Thyroid gland (tissue), 4 donors: ENCODE results near the gene PILRA.

Experiments used
- POLR2A ChIP-seq, 2 donors: fragments of 450-650 bp; IDR thresholded peaks; one replicate each; pipeline ENCODE4 v1.6.1; 2017; ENCODE audit warnings: antibody characterized with exemption in 2 of 2, mild to moderate bottlenecking in 2 of 2, moderate library complexity in 1 of 2
- TF ChIP-seq, protein P1 (sequence below), 6 experiments: fragments of 200-600 bp in 3 of 6; fragments of 450-650 bp in 3 of 6; sonication (generic) in 3 of 6; IDR thresholded peaks; one replicate each; pipeline ENCODE4 v1.5.1; 2016 to 2019; ENCODE audit warnings: antibody characterized with exemption in 6 of 6, mild to moderate bottlenecking in 2 of 6, inconsistent platforms in 1 of 6, moderate library complexity in 1 of 6

DNA sequence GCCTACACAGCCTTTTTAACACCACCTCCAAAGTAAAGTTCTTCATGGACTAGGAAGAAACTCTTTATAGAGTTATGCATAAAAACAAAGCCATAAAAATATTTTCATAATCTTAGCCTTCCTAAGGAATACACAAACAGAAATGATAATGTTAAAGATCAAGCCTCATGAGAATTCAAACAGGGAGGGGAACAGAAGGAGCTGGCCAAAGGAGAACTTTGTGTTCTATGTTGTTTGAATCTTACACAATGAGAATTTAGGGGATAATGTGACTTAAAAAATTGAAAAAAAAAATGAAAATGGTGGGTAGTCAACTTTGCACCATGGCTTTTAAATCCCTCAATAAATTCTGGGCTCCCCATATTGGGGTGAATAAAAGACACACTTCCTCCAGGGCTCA lies 24.5 kb upstream of the PILRA start:
- TF ChIP-seq, protein P1, sequence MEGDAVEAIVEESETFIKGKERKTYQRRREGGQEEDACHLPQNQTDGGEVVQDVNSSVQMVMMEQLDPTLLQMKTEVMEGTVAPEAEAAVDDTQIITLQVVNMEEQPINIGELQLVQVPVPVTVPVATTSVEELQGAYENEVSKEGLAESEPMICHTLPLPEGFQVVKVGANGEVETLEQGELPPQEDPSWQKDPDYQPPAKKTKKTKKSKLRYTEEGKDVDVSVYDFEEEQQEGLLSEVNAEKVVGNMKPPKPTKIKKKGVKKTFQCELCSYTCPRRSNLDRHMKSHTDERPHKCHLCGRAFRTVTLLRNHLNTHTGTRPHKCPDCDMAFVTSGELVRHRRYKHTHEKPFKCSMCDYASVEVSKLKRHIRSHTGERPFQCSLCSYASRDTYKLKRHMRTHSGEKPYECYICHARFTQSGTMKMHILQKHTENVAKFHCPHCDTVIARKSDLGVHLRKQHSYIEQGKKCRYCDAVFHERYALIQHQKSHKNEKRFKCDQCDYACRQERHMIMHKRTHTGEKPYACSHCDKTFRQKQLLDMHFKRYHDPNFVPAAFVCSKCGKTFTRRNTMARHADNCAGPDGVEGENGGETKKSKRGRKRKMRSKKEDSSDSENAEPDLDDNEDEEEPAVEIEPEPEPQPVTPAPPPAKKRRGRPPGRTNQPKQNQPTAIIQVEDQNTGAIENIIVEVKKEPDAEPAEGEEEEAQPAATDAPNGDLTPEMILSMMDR (IDR thresholded peaks at IDR 0.05), result no peak
- no peak for TF ChIP-seq POLR2A (IDR thresholded peaks at IDR 0.05)
